ENCODE data around the gene CDH4. TPM values are rescaled to one million over a fixed set of nuclear protein-coding genes. Genes with fewer than 3 reads are reported as not detected.

The CDH4 gene
- total RNA-seq, 1 donor from 2014 or later, result not detected

- Histone ChIP-seq H3K9me3 (no peaks in the 10 kb centered on the region), H3K4me3 (no peak overlapping the region), H3K27ac (no peak overlapping the region), H3K27me3 (no peaks in the 10 kb centered on the region), H3K36me3 (no peaks in the 10 kb centered on the region), H3K4me1 (no peaks in the 10 kb centered on the region)
- TF ChIP-seq CTCF (IDR thresholded peaks at IDR 0.05), result no peak
- DNase-seq (ENCODE audit: low spot score in 2 of 2), result no peak
- intact Hi-C loops (cut with DNase I), result no loop called here
Observed at GRCh38 chr20:61278296-61278695, 26.2 kb downstream of the CDH4 start.

- Histone ChIP-seq H3K27me3 (no peaks in the 10 kb centered on the region), H3K9me3 (no peaks in the 10 kb centered on the region), H3K4me1 (no peaks in the 10 kb centered on the region), H3K4me3 (no peak overlapping the region), H3K27ac (no peak overlapping the region), H3K36me3 (no peaks in the 10 kb centered on the region)
- intact Hi-C loops (cut with DNase I), result no loop called here
- no peak for DNase-seq (ENCODE audit: low spot score in 2 of 2)
- no peak for TF ChIP-seq CTCF (IDR thresholded peaks at IDR 0.05)
Observed at GRCh38 chr20:61279621-61280150, 27.6 kb downstream of the CDH4 start.

- Histone ChIP-seq H3K36me3 (no peaks in the 10 kb centered on the region), H3K4me3 (no peak overlapping the region), H3K27me3 (no peaks in the 10 kb centered on the region), H3K4me1 (no peaks in the 10 kb centered on the region), H3K27ac (no peak overlapping the region), H3K9me3 (no peaks in the 10 kb centered on the region)
- DNase-seq (ENCODE audit: low spot score in 2 of 2), result no peak
- intact Hi-C loops (cut with DNase I), result no loop called here
- no peak for TF ChIP-seq CTCF (IDR thresholded peaks at IDR 0.05)
Observed at GRCh38 chr20:61280217-61280980, 28.3 kb downstream of the CDH4 start.

- H3K27ac ChIP-seq, result no peak overlapping the region
- H3K4me1 ChIP-seq, result no peaks in the 10 kb centered on the region
- intact Hi-C loops (cut with DNase I), result no loop called here
- no peak for DNase-seq (ENCODE audit: low spot score in 2 of 2)
- H3K9me3 ChIP-seq, result no peaks in the 10 kb centered on the region
- no peaks in the 10 kb centered on the region for H3K36me3 ChIP-seq
- no peak for TF ChIP-seq CTCF (IDR thresholded peaks at IDR 0.05)
- no peak overlapping the region for H3K4me3 ChIP-seq
- H3K27me3 ChIP-seq, result no peaks in the 10 kb centered on the region
Observed at GRCh38 chr20:61281286-61281795, 29.3 kb downstream of the CDH4 start.

GRCh38 chr20:61284752-61285151, 32.7 kb downstream of the CDH4 start:
- DNase-seq (ENCODE audit: low spot score in 2 of 2), result no peak
- no peak for TF ChIP-seq CTCF (IDR thresholded peaks at IDR 0.05)
- H3K27ac ChIP-seq, result no peak overlapping the region
- H3K36me3 ChIP-seq, result no peaks in the 10 kb centered on the region
- no peaks in the 10 kb centered on the region for H3K9me3 ChIP-seq
- H3K4me1 ChIP-seq, result no peaks in the 10 kb centered on the region
- intact Hi-C loops (cut with DNase I), result no loop called here
- H3K27me3 ChIP-seq, result no peaks in the 10 kb centered on the region
- H3K4me3 ChIP-seq, result no peak overlapping the region
